GM12878 (cell line): Measurements from ENCODE around the gene YTHDF1. TPM values are rescaled to one million over a fixed set of nuclear protein-coding genes. Genes with fewer than 3 reads are reported as not detected.

Experiments used
- ATAC-seq: fragments of 200-7000 bp; cut with Tn5 transposase; 3 replicates; pipeline ENCODE4 v1.9.1; 2020; ENCODE audit warnings: mild to moderate bottlenecking, moderate library complexity
- BruUV-seq: library from RNA; stranded (reverse); fragments of 400-500 nt; replicated peaks from 2 replicates; lab custom pipeline; 2021; lab: Mats Ljungman, UMichigan
- CTCF ChIA-PET: fragments of 300-600 bp; sonication (Branson Sonifier 250); formaldehyde crosslinking; extraction: SDS; loops from one replicate; lab custom pipeline; 2021; ENCODE audit warnings: inconsistent platforms; lab: Yijun Ruan, JAX
- POLR2A ChIA-PET: fragments of 350-600 bp; formaldehyde crosslinking; extraction: SDS; loops from one replicate; lab custom pipeline; 2021; ENCODE audit warnings: inconsistent platforms; lab: Charles Lee
- RAD21 ChIA-PET: fragments of 300-600 bp; sonication (Branson Sonifier 250); formaldehyde crosslinking; loops from one replicate; lab custom pipeline; 2023; ENCODE audit warnings: antibody characterized with exemption; ENCODE audit not compliant: unreplicated experiment; lab: Charles Lee
- SMC1A ChIA-PET: fragments of 300-600 bp; sonication (Branson Sonifier 250); formaldehyde crosslinking; loops from one replicate; lab custom pipeline; 2023; ENCODE audit not compliant: unreplicated experiment, uncharacterized antibody; lab: Charles Lee
- DNase-seq: peaks from one replicate; pipeline ENCODE4 v3.0.0-alpha.2; 2011; ENCODE audit warnings: low read depth, low spot score
- FAIRE-seq: peaks from 3 replicates; lab custom pipeline; 2011; peaks lifted over from hg19 to GRCh38; lab: Jason Lieb, UNC
- H2AFZ ChIP-seq: 2 replicates; pipeline ENCODE4 v1.6.0; 2011; ENCODE audit warnings: low read depth, low read length, control low read depth; ENCODE audit not compliant: control insufficient read depth
- H3K27ac ChIP-seq: 2 replicates; pipeline ENCODE4 v1.5.1; 2011; ENCODE audit warnings: control low read depth; ENCODE audit not compliant: control insufficient read depth, insufficient read depth
- H3K27me3 ChIP-seq, 2 experiments: replicated peaks in 1 of 2; 2 replicates each; pipeline versions ENCODE4 v1.6.0 to v1.6.1; 2011; ENCODE audit warnings: low read length in 1 of 2; ENCODE audit not compliant: control insufficient read depth in 2 of 2, insufficient read depth in 2 of 2
- H3K36me3 ChIP-seq, 2 experiments: 2 replicates each; pipeline ENCODE4 v1.5.1; 2011; ENCODE audit warnings: low read length in 1 of 2; ENCODE audit not compliant: control insufficient read depth in 2 of 2, insufficient read depth in 2 of 2
- H3K4me1 ChIP-seq: 2 replicates; pipeline ENCODE4 v1.6.1; 2011; ENCODE audit warnings: mild to moderate bottlenecking, low read length, moderate library complexity, mixed read lengths; ENCODE audit not compliant: control insufficient read depth, insufficient read depth
- H3K4me2 ChIP-seq: 2 replicates; pipeline ENCODE4 v1.6.0; 2011; ENCODE audit warnings: control low read depth; ENCODE audit not compliant: control insufficient read depth, insufficient read depth
- H3K4me3 ChIP-seq: fragments of 200-600 bp; sonication (generic); 2 replicates; pipeline ENCODE4 v1.5.1; 2016
- H3K79me2 ChIP-seq: 2 replicates; pipeline ENCODE4 v1.6.0; 2011; ENCODE audit warnings: low read length; ENCODE audit not compliant: control insufficient read depth, insufficient read depth
- H3K9ac ChIP-seq: 2 replicates; pipeline ENCODE4 v1.8.0; 2011; ENCODE audit warnings: low read length, control low read depth, mixed read lengths; ENCODE audit not compliant: control insufficient read depth, insufficient read depth
- H3K9me3 ChIP-seq: replicated peaks from 3 replicates; pipeline ENCODE4 v1.5.1; 2011; ENCODE audit warnings: mild to moderate bottlenecking, low read length; ENCODE audit not compliant: control insufficient read depth, insufficient read depth
- H4K20me1 ChIP-seq: 2 replicates; pipeline ENCODE4 v1.6.0; 2011; ENCODE audit not compliant: control insufficient read depth, insufficient read depth
- BCLAF1 ChIP-seq: fragments of 450-650 bp; IDR thresholded peaks from 2 replicates; pipeline ENCODE4 v1.6.1; 2017; ENCODE audit warnings: antibody characterized with exemption, mild to moderate bottlenecking, moderate library complexity
- KAT2A ChIP-seq: conservative IDR thresholded peaks from 2 replicates; pipeline ENCODE4 v1.6.1; 2011; ENCODE audit warnings: low read depth, low read length; ENCODE audit not compliant: control insufficient read depth
- NFYA ChIP-seq: IDR thresholded peaks from 2 replicates; pipeline ENCODE4 v1.6.1; 2011; ENCODE audit warnings: low read depth, mild to moderate bottlenecking, low read length, improper control_type of control experiment, borderline replicate concordance
- NFYB ChIP-seq: IDR thresholded peaks from 2 replicates; pipeline ENCODE4 v1.6.1; 2011; ENCODE audit warnings: low read depth, mild to moderate bottlenecking, low read length, improper control_type of control experiment, moderate library complexity; ENCODE audit not compliant: insufficient read depth
- RAD21 ChIP-seq: IDR thresholded peaks from 2 replicates; pipeline ENCODE4 v1.6.1; 2011; ENCODE audit warnings: mild to moderate bottlenecking, low read depth, low read length, moderate library complexity; ENCODE audit not compliant: insufficient read depth
- TCF12 ChIP-seq: IDR thresholded peaks from 2 replicates; pipeline ENCODE4 v1.6.1; 2011; ENCODE audit warnings: low read depth, mild to moderate bottlenecking, low read length
- ZNF207 ChIP-seq: fragments of 450-650 bp; IDR thresholded peaks from 2 replicates; pipeline ENCODE4 v1.6.1; 2014; ENCODE audit warnings: antibody characterized with exemption, mild to moderate bottlenecking, borderline replicate concordance
- ZNF217 ChIP-seq: fragments of 450-650 bp; IDR thresholded peaks from 2 replicates; pipeline ENCODE4 v1.6.1; 2017; ENCODE audit warnings: antibody characterized with exemption, mild to moderate bottlenecking
- WGBS: methylation state at CpG from one replicate; pipeline ENCODE4 v1.1.6; 2016; ENCODE audit warnings: low lambda C conversion rate; ENCODE audit not compliant: insufficient replicate concordance, insufficient coverage; ENCODE audit errors: missing lambda C conversion rate; 5-methylcytosine and 5-hydroxymethylcytosine counted together
- in situ Hi-C: fragments of 300-500 bp; cut with MboI; formaldehyde crosslinking; loops from 9 replicates; pipeline ENCODE4 v1.14.3; 2018; ENCODE audit warnings: mixed read lengths
- intact Hi-C: fragments of 100-400 bp; cut with micrococcal nuclease; formaldehyde crosslinking; loops from one replicate; pipeline ENCODE4 v1.14.2; 2022; ENCODE audit not compliant: unreplicated experiment
- polyA plus RNA-seq, 11 experiments: library from polyadenylated mRNA; depleted of rRNA in 4 of 11; unstranded in 6 of 11; stranded (reverse) in 5 of 11; fragments of >200 nt; fragmentation: Nextera tagmentation in 4 of 11; fragmentation: Illumina TruSeq in 1 of 11; extraction: Ambion mirVana in 4 of 11; extraction: Trizol in 1 of 11; gene quantifications; 1 replicate in 1 of 11; 2 replicates in 10 of 11; pipeline versions ENCODE4 v1.2.1 to v1.2.3, GENCODE V29; 2011 to 2016; ENCODE audit warnings: inconsistent platforms in 2 of 11, missing spikeins in 2 of 11, low read depth in 1 of 11
- total RNA-seq, 4 experiments: library from RNA; depleted of rRNA in 3 of 4; stranded (reverse); fragments of >200 nt in 3 of 4; fragmentation: Illumina TruSeq in 1 of 4; extraction: Trizol in 1 of 4; gene quantifications; 2 replicates each; pipeline versions ENCODE4 v1.2.1 to v1.2.3, GENCODE V29; 2013 to 2021
- TF ChIP-seq, protein P1 (sequence below): fragments of 450-650 bp; IDR thresholded peaks from 2 replicates; pipeline ENCODE4 v1.6.1; 2018; ENCODE audit warnings: borderline replicate concordance, mild to moderate bottlenecking; ENCODE audit not compliant: partially characterized antibody
- TF ChIP-seq, protein P2 (sequence below): IDR thresholded peaks from 2 replicates; pipeline ENCODE4 v1.6.1; 2011; ENCODE audit warnings: borderline replicate concordance, low read depth, mild to moderate bottlenecking, moderate library complexity, low read length; ENCODE audit not compliant: insufficient read depth, poor library complexity, severe bottlenecking
- TF ChIP-seq, protein P3 (sequence below): fragments of 450-650 bp; IDR thresholded peaks from 2 replicates; pipeline ENCODE4 v1.6.1; 2018; ENCODE audit warnings: mild to moderate bottlenecking, low read depth, moderate library complexity; ENCODE audit not compliant: partially characterized antibody

YTHDF1 gene
- total and polyA plus RNA-seq, 10 of the 15 experiments (the other 5 are each of a cell fraction or from before 2014, with no cell fraction given): 4.6 to 37.8 (median 20.5) TPM

- Histone ChIP-seq H3K27me3 (peaks cover 11 to 14% of the 10 kb centered on the region in 2 experiments), H2AFZ (no peak overlapping the region), H3K27ac (no peak overlapping the region), H3K9ac (no peak overlapping the region), H3K9me3 (no peaks in the 10 kb centered on the region), H3K4me3 (no peak overlapping the region), H3K4me2 (no peak overlapping the region), H4K20me1 (no peaks in the 10 kb centered on the region), H3K4me1 (no peaks in the 10 kb centered on the region), H3K36me3 (no peaks in the 10 kb centered on the region), H3K79me2 (no peaks in the 10 kb centered on the region)
- no TSS peak for BruUV-seq
- no peak for TF ChIP-seq NFYA
- no peak for TF ChIP-seq ZNF207
- TF ChIP-seq TCF12: no peak
- TF ChIP-seq, protein P1, sequence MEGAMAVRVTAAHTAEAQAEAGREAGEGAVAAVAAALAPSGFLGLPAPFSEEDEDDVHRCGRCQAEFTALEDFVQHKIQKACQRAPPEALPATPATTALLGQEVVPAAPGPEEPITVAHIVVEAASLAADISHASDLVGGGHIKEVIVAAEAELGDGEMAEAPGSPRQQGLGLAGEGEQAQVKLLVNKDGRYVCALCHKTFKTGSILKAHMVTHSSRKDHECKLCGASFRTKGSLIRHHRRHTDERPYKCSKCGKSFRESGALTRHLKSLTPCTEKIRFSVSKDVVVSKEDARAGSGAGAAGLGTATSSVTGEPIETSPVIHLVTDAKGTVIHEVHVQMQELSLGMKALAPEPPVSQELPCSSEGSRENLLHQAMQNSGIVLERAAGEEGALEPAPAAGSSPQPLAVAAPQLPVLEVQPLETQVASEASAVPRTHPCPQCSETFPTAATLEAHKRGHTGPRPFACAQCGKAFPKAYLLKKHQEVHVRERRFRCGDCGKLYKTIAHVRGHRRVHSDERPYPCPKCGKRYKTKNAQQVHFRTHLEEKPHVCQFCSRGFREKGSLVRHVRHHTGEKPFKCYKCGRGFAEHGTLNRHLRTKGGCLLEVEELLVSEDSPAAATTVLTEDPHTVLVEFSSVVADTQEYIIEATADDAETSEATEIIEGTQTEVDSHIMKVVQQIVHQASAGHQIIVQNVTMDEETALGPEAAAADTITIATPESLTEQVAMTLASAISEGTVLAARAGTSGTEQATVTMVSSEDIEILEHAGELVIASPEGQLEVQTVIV: no peak
- TF ChIP-seq BCLAF1: no peak
- TF ChIP-seq ZNF217: no peak
- TF ChIP-seq NFYB: no peak
- TF ChIP-seq, protein P2, sequence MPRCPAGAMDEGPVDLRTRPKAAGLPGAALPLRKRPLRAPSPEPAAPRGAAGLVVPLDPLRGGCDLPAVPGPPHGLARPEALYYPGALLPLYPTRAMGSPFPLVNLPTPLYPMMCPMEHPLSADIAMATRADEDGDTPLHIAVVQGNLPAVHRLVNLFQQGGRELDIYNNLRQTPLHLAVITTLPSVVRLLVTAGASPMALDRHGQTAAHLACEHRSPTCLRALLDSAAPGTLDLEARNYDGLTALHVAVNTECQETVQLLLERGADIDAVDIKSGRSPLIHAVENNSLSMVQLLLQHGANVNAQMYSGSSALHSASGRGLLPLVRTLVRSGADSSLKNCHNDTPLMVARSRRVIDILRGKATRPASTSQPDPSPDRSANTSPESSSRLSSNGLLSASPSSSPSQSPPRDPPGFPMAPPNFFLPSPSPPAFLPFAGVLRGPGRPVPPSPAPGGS: no peak
- no peak for TF ChIP-seq KAT2A
- TF ChIP-seq, protein P3, sequence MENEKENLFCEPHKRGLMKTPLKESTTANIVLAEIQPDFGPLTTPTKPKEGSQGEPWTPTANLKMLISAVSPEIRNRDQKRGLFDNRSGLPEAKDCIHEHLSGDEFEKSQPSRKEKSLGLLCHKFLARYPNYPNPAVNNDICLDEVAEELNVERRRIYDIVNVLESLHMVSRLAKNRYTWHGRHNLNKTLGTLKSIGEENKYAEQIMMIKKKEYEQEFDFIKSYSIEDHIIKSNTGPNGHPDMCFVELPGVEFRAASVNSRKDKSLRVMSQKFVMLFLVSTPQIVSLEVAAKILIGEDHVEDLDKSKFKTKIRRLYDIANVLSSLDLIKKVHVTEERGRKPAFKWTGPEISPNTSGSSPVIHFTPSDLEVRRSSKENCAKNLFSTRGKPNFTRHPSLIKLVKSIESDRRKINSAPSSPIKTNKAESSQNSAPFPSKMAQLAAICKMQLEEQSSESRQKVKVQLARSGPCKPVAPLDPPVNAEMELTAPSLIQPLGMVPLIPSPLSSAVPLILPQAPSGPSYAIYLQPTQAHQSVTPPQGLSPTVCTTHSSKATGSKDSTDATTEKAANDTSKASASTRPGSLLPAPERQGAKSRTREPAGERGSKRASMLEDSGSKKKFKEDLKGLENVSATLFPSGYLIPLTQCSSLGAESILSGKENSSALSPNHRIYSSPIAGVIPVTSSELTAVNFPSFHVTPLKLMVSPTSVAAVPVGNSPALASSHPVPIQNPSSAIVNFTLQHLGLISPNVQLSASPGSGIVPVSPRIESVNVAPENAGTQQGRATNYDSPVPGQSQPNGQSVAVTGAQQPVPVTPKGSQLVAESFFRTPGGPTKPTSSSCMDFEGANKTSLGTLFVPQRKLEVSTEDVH: no peak
- TF ChIP-seq RAD21: no peak
- SMC1A ChIA-PET: interaction anchor here (0.8 to 2.2 kb wide), 3 partner anchors 124 to 357 kb away, joined by 3 to 7 read pairs (median 4); no protein-coding TSS in a partner anchor
- ATAC-seq (no peak), FAIRE-seq (no peak), DNase-seq (no peak)
- WGBS: 11% methylated on average over 14 of the region's 14 CpGs
- RAD21 ChIA-PET: interaction anchor here (1.1 to 1.5 kb wide), 3 partner anchors 35 to 357 kb away, joined by 3 to 5 read pairs (median 4); no protein-coding TSS in a partner anchor
- CTCF ChIA-PET: interaction anchor here (0.5 to 3.0 kb wide), 19 partner anchors 13 to 357 kb away, joined by 3 to 8 read pairs (median 4); partner anchors contain the start of gene YTHDF1
- POLR2A ChIA-PET: no interaction called here
- in situ Hi-C loops: no loop called here
- intact Hi-C loops: loop anchor here (2.0 kb wide), 1 partner anchor 123 kb away; no protein-coding TSS in a partner anchor
Measured at GRCh38 chr20:63179687-63180568, 36.0 kb downstream of the YTHDF1 start.
